ENCODE data around the gene PMPCB.

DNA sequence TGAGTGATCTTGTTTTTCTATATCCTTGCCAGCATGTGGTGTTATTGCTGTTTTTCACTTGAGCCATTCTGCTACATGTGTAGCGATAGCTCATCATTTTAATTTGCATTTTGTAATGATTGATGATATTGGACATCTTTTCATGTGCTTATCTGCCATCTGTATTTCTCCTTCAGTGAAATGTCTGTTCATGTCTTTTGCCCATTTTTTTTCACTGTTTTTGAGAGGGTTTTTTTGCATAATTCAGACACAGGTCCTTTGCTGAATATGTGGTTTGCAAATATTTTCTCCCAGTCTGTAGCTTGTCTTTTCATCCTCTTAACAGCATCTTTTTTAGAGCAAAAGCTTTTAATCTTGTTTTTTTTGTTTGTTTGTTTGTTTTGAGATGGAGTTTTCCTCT is 3.7 kb upstream of the PMPCB start:
- TF ChIP-seq, protein P1, sequence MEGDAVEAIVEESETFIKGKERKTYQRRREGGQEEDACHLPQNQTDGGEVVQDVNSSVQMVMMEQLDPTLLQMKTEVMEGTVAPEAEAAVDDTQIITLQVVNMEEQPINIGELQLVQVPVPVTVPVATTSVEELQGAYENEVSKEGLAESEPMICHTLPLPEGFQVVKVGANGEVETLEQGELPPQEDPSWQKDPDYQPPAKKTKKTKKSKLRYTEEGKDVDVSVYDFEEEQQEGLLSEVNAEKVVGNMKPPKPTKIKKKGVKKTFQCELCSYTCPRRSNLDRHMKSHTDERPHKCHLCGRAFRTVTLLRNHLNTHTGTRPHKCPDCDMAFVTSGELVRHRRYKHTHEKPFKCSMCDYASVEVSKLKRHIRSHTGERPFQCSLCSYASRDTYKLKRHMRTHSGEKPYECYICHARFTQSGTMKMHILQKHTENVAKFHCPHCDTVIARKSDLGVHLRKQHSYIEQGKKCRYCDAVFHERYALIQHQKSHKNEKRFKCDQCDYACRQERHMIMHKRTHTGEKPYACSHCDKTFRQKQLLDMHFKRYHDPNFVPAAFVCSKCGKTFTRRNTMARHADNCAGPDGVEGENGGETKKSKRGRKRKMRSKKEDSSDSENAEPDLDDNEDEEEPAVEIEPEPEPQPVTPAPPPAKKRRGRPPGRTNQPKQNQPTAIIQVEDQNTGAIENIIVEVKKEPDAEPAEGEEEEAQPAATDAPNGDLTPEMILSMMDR (IDR thresholded peaks at IDR 0.05), result no peak
- no peak for TF ChIP-seq POLR2A (IDR thresholded peaks at IDR 0.05)
